Neuronal stem cell (in vitro differentiated cells): ENCODE results near the gene PSEN2.

ENCODE experiments used
- DNase-seq: peaks from one replicate; pipeline ENCODE4 v3.0.0-alpha.2; 2013; ENCODE audit warnings: low spot score
- H2AFZ ChIP-seq: one replicate; pipeline ENCODE4 v1.6.1; 2013; ENCODE audit warnings: mild to moderate bottlenecking, low read length, inconsistent platforms
- H2AK5ac ChIP-seq: 2 replicates; pipeline ENCODE4 v1.6.1; 2013; ENCODE audit warnings: low read depth, mild to moderate bottlenecking, inconsistent platforms, low read length, moderate library complexity, mixed read lengths
- H2BK120ac ChIP-seq: 2 replicates; pipeline ENCODE4 v1.6.1; 2013; ENCODE audit warnings: low read depth, mild to moderate bottlenecking, inconsistent platforms, low read length, moderate library complexity, mixed read lengths
- H2BK12ac ChIP-seq: one replicate; pipeline ENCODE4 v1.6.1; 2013; ENCODE audit warnings: low read length, inconsistent platforms
- H2BK15ac ChIP-seq: 2 replicates; pipeline ENCODE4 v1.6.1; 2013; ENCODE audit warnings: mild to moderate bottlenecking, low read length, inconsistent platforms, mixed read lengths
- H2BK5ac ChIP-seq: one replicate; pipeline ENCODE4 v1.6.1; 2013; ENCODE audit warnings: inconsistent platforms, mild to moderate bottlenecking, low read length, moderate library complexity
- H3K14ac ChIP-seq: one replicate; pipeline ENCODE4 v1.6.1; 2013; ENCODE audit warnings: low read length, inconsistent platforms
- H3K18ac ChIP-seq: 2 replicates; pipeline ENCODE4 v1.6.1; 2013; ENCODE audit warnings: low read length, inconsistent platforms
- H3K23ac ChIP-seq: 2 replicates; pipeline ENCODE4 v1.6.1; 2013; ENCODE audit warnings: low read depth, mild to moderate bottlenecking, mixed read lengths, low read length, inconsistent platforms; ENCODE audit not compliant: poor library complexity
- H3K27ac ChIP-seq: replicated peaks from 3 replicates; pipeline ENCODE4 v1.5.1; 2013; ENCODE audit warnings: low read length, inconsistent platforms
- H3K27me3 ChIP-seq, 3 experiments: 2 replicates each; pipeline ENCODE4 v1.6.1; 2013; ENCODE audit warnings: low read length in 3 of 3, mild to moderate bottlenecking in 2 of 3, inconsistent platforms in 1 of 3, low read depth in 1 of 3, mixed read lengths in 1 of 3, moderate library complexity in 1 of 3; ENCODE audit not compliant: control insufficient read depth in 3 of 3, insufficient read depth in 3 of 3
- H3K36me3 ChIP-seq, 2 donors: replicated peaks in 1 of 2; 2 replicates each; pipeline ENCODE4 v1.6.1; 2013; ENCODE audit warnings: low read length in 2 of 2; ENCODE audit not compliant: control insufficient read depth in 2 of 2, insufficient read depth in 2 of 2
- H3K4ac ChIP-seq: 2 replicates; pipeline ENCODE4 v1.6.1; 2013; ENCODE audit warnings: inconsistent platforms, mild to moderate bottlenecking, low read length, moderate library complexity
- H3K4me1 ChIP-seq, 2 donors: 1 replicate in 1 of 2; 2 replicates in 1 of 2; pipeline ENCODE4 v1.6.1; 2013; ENCODE audit warnings: low read length in 2 of 2, low read depth in 1 of 2; ENCODE audit not compliant: control insufficient read depth in 2 of 2, insufficient read depth in 1 of 2
- H3K4me2 ChIP-seq: one replicate; pipeline ENCODE4 v1.6.1; 2013; ENCODE audit warnings: mild to moderate bottlenecking, low read length, inconsistent platforms; ENCODE audit not compliant: insufficient read depth, poor library complexity, severe bottlenecking
- H3K4me3 ChIP-seq, 2 donors: 2 replicates each; pipeline ENCODE4 v1.5.1; 2013; ENCODE audit warnings: low read length in 2 of 2, mild to moderate bottlenecking in 2 of 2, inconsistent platforms in 1 of 2, moderate library complexity in 1 of 2
- H3K79me1 ChIP-seq: one replicate; pipeline ENCODE4 v1.6.1; 2013; ENCODE audit warnings: low read depth, mild to moderate bottlenecking, inconsistent platforms, low read length, moderate library complexity
- H3K9ac ChIP-seq: one replicate; pipeline ENCODE4 v1.6.1; 2013; ENCODE audit warnings: mild to moderate bottlenecking, low read depth, low read length, inconsistent platforms; ENCODE audit not compliant: poor library complexity
- H3K9me3 ChIP-seq, 2 donors: replicated peaks in 1 of 2; 2 replicates each; pipeline versions ENCODE3 to v1.6.1; 2013; ENCODE audit warnings: low read length in 2 of 2, mild to moderate bottlenecking in 2 of 2, inconsistent platforms in 1 of 2, low read depth in 1 of 2, mixed read lengths in 1 of 2, moderate library complexity in 1 of 2; ENCODE audit not compliant: control insufficient read depth in 2 of 2, insufficient read depth in 1 of 2
- H4K8ac ChIP-seq: one replicate; pipeline ENCODE4 v1.6.1; 2013; ENCODE audit warnings: low read depth, mild to moderate bottlenecking, inconsistent platforms, low read length, moderate library complexity
- H4K91ac ChIP-seq: one replicate; pipeline ENCODE4 v1.6.1; 2013; ENCODE audit warnings: low read length, low read depth, mild to moderate bottlenecking, inconsistent platforms; ENCODE audit not compliant: poor library complexity
- WGBS, 2 donors: extraction: QIAGEN DNeasy Blood & Tissue Kit; methylation state at CpG; one replicate each; pipeline ENCODE4 v1.1.7; 2013; ENCODE audit warnings: missing lambda C conversion rate in 2 of 2, mixed read lengths in 1 of 2; ENCODE audit not compliant: insufficient read length in 2 of 2, insufficient replicate concordance in 1 of 2; ENCODE audit errors: extremely low coverage in 2 of 2; 5-methylcytosine and 5-hydroxymethylcytosine counted together

Gene PSEN2

GRCh38 chr1:226827968-226828513 lies 42.4 kb upstream of the PSEN2 start:
- H2BK120ac ChIP-seq, result no peak overlapping the region
- peak overlapping the region; percentile 92 for H2AFZ ChIP-seq
- no peak overlapping the region for H3K4me3 ChIP-seq
- no peak overlapping the region for H3K4me2 ChIP-seq
- no peak overlapping the region for H2BK15ac ChIP-seq
- DNase-seq, result peak; percentile 92
- no peak overlapping the region for H2BK12ac ChIP-seq
- no peaks in the 10 kb centered on the region for H3K79me1 ChIP-seq
- H3K36me3 ChIP-seq, result no peaks in the 10 kb centered on the region
- peaks cover 0 to 2% (median 0%) of the 10 kb centered on the region in 3 experiments for H3K27me3 ChIP-seq
- H4K8ac ChIP-seq, result no peak overlapping the region
- WGBS, 2 donors, result no CpG with 5 or more reads among the region's 19 CpGs
- no peak overlapping the region for H3K14ac ChIP-seq
- no peak overlapping the region for H3K27ac ChIP-seq
- no peak overlapping the region for H4K91ac ChIP-seq
- no peak overlapping the region for H3K4ac ChIP-seq
- no peak overlapping the region for H2AK5ac ChIP-seq
- H3K9me3 ChIP-seq, result no peaks in the 10 kb centered on the region
- peaks cover 2 to 3% of the 10 kb centered on the region in 2 donors for H3K4me1 ChIP-seq
- no peak overlapping the region for H3K18ac ChIP-seq
- H3K23ac ChIP-seq, result no peak overlapping the region
- no peak overlapping the region for H2BK5ac ChIP-seq
- no peak overlapping the region for H3K9ac ChIP-seq

GRCh38 chr1:226829105-226829504 lies 41.3 kb upstream of the PSEN2 start:
- Histone ChIP-seq H3K9me3 (no peaks in the 10 kb centered on the region), H2AFZ (no peak overlapping the region), H3K79me1 (no peaks in the 10 kb centered on the region), H3K4me3 (no peak overlapping the region), H3K23ac (no peak overlapping the region), H2AK5ac (no peak overlapping the region), H2BK5ac (no peak overlapping the region), H3K4me1 (peaks cover 2 to 3% of the 10 kb centered on the region in 2 donors), H3K14ac (no peak overlapping the region), H2BK15ac (no peak overlapping the region), H3K4ac (no peak overlapping the region), H3K9ac (no peak overlapping the region), H3K18ac (no peak overlapping the region), H3K4me2 (no peak overlapping the region), H3K36me3 (no peaks in the 10 kb centered on the region), H3K27ac (no peak overlapping the region), H2BK120ac (no peak overlapping the region), H4K91ac (no peak overlapping the region), H3K27me3 (no peaks in the 10 kb centered on the region), H4K8ac (no peak overlapping the region), H2BK12ac (no peak overlapping the region)
- no peak for DNase-seq
- no CpG with 5 or more reads among the region's 2 CpGs for WGBS, 2 donors

GRCh38 chr1:226831953-226832352 lies 38.5 kb upstream of the PSEN2 start:
- H3K18ac ChIP-seq, result no peak overlapping the region
- H3K9ac ChIP-seq, result no peak overlapping the region
- no peak overlapping the region for H2BK5ac ChIP-seq
- no peak overlapping the region for H2AK5ac ChIP-seq
- no peak overlapping the region for H3K23ac ChIP-seq
- no peaks in the 10 kb centered on the region for H3K79me1 ChIP-seq
- H3K4me2 ChIP-seq, result no peak overlapping the region
- H3K27me3 ChIP-seq, result no peaks in the 10 kb centered on the region
- no peak overlapping the region for H4K8ac ChIP-seq
- DNase-seq, result no peak
- peaks cover 2 to 3% of the 10 kb centered on the region in 2 donors for H3K4me1 ChIP-seq
- no peak overlapping the region for H3K14ac ChIP-seq
- H3K27ac ChIP-seq, result no peak overlapping the region
- no peak overlapping the region for H2AFZ ChIP-seq
- H2BK12ac ChIP-seq, result no peak overlapping the region
- no peak overlapping the region for H2BK15ac ChIP-seq
- no peaks in the 10 kb centered on the region for H3K9me3 ChIP-seq
- no peak overlapping the region for H3K4me3 ChIP-seq
- no peak overlapping the region for H3K4ac ChIP-seq
- H3K36me3 ChIP-seq, result no peaks in the 10 kb centered on the region
- H2BK120ac ChIP-seq, result no peak overlapping the region
- WGBS, 2 donors, result no CpG with 5 or more reads among the region's 4 CpGs
- H4K91ac ChIP-seq, result no peak overlapping the region

- no peaks in the 10 kb centered on the region for H3K79me1 ChIP-seq
- H2BK12ac ChIP-seq, result no peak overlapping the region
- H3K4me3 ChIP-seq, result no peak overlapping the region
- H3K4me1 ChIP-seq, result peaks cover 2% of the 10 kb centered on the region in 2 donors
- H3K9me3 ChIP-seq, result no peaks in the 10 kb centered on the region
- H3K18ac ChIP-seq, result no peak overlapping the region
- H3K36me3 ChIP-seq, result no peaks in the 10 kb centered on the region
- no peak overlapping the region for H3K23ac ChIP-seq
- H4K8ac ChIP-seq, result no peak overlapping the region
- no peak overlapping the region for H3K4ac ChIP-seq
- H3K9ac ChIP-seq, result no peak overlapping the region
- no peak for DNase-seq
- WGBS, 2 donors, result no CpG with 5 or more reads among the region's 9 CpGs
- no peak overlapping the region for H2AFZ ChIP-seq
- no peak overlapping the region for H2BK5ac ChIP-seq
- no peak overlapping the region for H2AK5ac ChIP-seq
- H4K91ac ChIP-seq, result no peak overlapping the region
- H2BK15ac ChIP-seq, result no peak overlapping the region
- H2BK120ac ChIP-seq, result no peak overlapping the region
- H3K14ac ChIP-seq, result no peak overlapping the region
- no peak overlapping the region for H3K4me2 ChIP-seq
- no peak overlapping the region for H3K27ac ChIP-seq
- no peaks in the 10 kb centered on the region for H3K27me3 ChIP-seq
Measured at GRCh38 chr1:226832613-226833012, 37.8 kb upstream of the PSEN2 start.
